ENCODE data around the gene ATP1A2.
A peak's percentile ranks its signal among the peaks of the same experiment; 100 is the strongest.

ATP1A2 gene

GRCh38 chr1:160115545-160116282 lies at the start of gene ATP1A2:
ATP1A2 (plus strand) TSS chr1:160115759; CDS start chr1:160115862, 103 bp downstream.
- DNase-seq (ENCODE audit: low read depth in 2 of 2) = no peak

GRCh38 chr1:160066829-160067745 lies 48.5 kb upstream of the ATP1A2 start:
- DNase-seq (ENCODE audit: low read depth in 2 of 2) = no peak

- DNase-seq (ENCODE audit: low read depth in 2 of 2) = no peak
These were observed 47.3 kb upstream of the ATP1A2 start for GRCh38 chr1:160068225-160068624.

GRCh38 chr1:160069460-160070231 lies 45.9 kb upstream of the ATP1A2 start, which contains the start of gene KCNJ10:
KCNJ10 (minus strand) TSS chr1:160070160; CDS start chr1:160042532, 27,628 bp downstream.
- DNase-seq (ENCODE audit: low read depth in 2 of 2) = no peak

GRCh38 chr1:160070243-160071163 lies 45.1 kb upstream of the ATP1A2 start:
- DNase-seq (ENCODE audit: low read depth in 2 of 2) = peak; percentile 57 to 75

GRCh38 chr1:160071289-160071688 lies 44.3 kb upstream of the ATP1A2 start:
- DNase-seq (ENCODE audit: low read depth in 2 of 2) = no peak

- DNase-seq (ENCODE audit: low read depth in 2 of 2) = no peak
These were observed 40.7 kb upstream of the ATP1A2 start for GRCh38 chr1:160074865-160075264.

- DNase-seq (ENCODE audit: low read depth in 2 of 2) = no peak
These were observed 39.7 kb upstream of the ATP1A2 start for GRCh38 chr1:160075836-160076235.

- no peak for DNase-seq (ENCODE audit: low read depth in 2 of 2)
These were observed 39.3 kb upstream of the ATP1A2 start for GRCh38 chr1:160076295-160076694.

- DNase-seq (ENCODE audit: low read depth in 2 of 2) = no peak
These were observed 38.1 kb upstream of the ATP1A2 start for GRCh38 chr1:160077486-160077885.

GRCh38 chr1:160078512-160079195 lies 36.9 kb upstream of the ATP1A2 start:
- no peak for DNase-seq (ENCODE audit: low read depth in 2 of 2)

GRCh38 chr1:160079448-160079847 lies 36.1 kb upstream of the ATP1A2 start:
- no peak for DNase-seq (ENCODE audit: low read depth in 2 of 2)

GRCh38 chr1:160080381-160081100 lies 35.0 kb upstream of the ATP1A2 start:
- no peak for DNase-seq (ENCODE audit: low read depth in 2 of 2)

- no peak for DNase-seq (ENCODE audit: low read depth in 2 of 2)
These were observed 34.2 kb upstream of the ATP1A2 start, which contains the start of gene KCNJ9 for GRCh38 chr1:160081261-160081936. KCNJ9 (plus strand) TSS chr1:160081538; CDS start chr1:160084031, 2,493 bp downstream.

GRCh38 chr1:160082487-160082886 lies 33.1 kb upstream of the ATP1A2 start:
- no peak for DNase-seq (ENCODE audit: low read depth in 2 of 2)

- DNase-seq (ENCODE audit: low read depth in 2 of 2) = no peak
These were observed 32.6 kb upstream of the ATP1A2 start for GRCh38 chr1:160082926-160083325.

GRCh38 chr1:160083968-160084770 lies 31.4 kb upstream of the ATP1A2 start:
- peak; percentile 35 to 62 for DNase-seq (ENCODE audit: low read depth in 2 of 2)

GRCh38 chr1:160084771-160085321 lies 30.7 kb upstream of the ATP1A2 start:
- no peak for DNase-seq (ENCODE audit: low read depth in 2 of 2)
